GM18517 (cell line): ENCODE data around the gene THOC1.

Source experiments
- ATAC-seq: cut with Tn5 transposase; IDR thresholded peaks from one replicate; pipeline ENCODE4 v1.9.1; 2021; ENCODE audit warnings: mild to moderate bottlenecking, moderate library complexity; ENCODE audit not compliant: unreplicated experiment

THOC1 gene

DNA sequence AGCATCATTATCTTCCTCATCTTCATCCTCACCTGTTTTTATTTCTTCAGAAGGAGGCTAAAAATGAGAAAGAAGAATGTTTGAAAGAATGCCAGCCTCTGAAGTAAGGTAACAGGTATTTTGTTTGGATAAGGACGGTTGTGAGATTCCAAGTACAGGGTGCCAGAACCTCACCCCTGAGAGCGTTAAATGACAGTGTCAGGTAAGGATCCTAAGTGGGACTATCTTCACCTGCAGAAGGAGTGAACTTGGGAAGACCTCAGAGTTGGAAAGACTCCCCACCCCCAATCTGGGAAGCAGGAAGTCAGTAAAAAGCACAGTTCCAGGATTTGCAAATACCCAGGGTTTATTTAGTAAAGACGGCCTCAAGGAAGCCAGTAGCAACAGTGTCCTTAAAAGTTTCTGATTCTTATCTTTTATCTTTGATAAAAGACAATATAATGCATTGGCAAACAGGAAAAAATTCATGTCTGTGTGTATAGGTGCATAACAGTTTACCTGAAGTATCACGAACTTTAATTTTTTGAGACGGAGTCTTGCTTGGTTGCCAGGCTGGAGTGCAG lies 52.3 kb downstream of the THOC1 start:
- no peak for ATAC-seq

GRCh38 chr18:213966-214365 lies 53.9 kb downstream of the THOC1 start:
- ATAC-seq, result no peak

- no peak for ATAC-seq
These were observed 54.3 kb downstream of the THOC1 start for GRCh38 chr18:213505-213904.

DNA sequence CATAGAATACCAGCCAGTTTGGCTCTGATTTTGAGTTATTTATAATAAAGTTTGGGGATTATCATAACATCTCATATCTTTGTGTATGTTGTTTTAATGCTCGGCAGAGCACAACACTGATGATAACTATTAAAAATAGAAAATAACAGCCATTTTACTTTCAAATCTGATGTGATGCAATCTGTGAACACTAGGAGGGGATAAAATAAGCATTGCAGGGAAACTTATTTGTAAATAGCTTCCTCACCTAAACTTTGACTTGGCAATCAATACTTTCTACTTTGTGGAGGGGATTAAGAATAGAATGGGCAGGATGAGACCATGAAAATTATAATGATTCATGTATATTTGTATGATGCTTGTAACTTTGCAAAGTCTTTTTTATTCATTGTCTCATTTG lies 55.1 kb downstream of the THOC1 start:
- no peak for ATAC-seq

DNA sequence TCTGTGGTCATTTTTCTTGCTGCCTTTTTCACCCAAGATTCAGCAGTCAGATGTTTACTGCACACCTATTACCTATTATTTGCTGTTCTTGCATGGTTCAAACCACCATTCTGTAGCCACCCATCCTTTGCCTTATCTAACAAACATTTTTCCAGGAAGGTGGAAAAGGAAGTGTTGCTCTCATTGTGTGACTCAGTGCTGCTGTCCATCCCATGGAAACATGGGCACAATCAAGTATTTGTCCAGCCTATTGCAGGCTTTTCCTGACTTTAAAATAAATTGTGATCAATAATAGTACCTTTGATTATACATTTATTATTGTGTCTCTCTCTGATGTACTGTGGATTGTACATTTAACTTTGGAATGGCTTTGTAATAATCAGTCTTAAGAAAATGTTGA lies 56.3 kb downstream of the THOC1 start:
- no peak for ATAC-seq

DNA sequence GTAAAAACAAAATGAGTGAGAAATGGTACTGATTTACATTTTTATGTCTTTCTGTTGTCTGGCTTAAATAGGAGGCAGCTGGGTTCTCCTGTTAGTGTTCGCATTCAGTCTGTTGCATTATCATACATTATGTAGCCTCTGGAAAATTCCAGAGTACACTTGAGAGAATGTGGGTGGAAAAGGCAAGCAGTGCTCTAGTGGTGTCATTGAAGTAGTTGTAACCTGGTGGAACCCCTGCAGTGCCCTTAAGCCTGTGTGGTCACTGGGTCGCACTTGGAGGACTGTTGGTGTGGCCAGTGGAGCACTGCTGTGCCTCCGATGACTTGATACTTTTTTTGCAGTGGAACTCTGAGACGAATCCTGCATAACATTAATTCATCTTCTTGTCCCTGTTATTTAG lies 57.1 kb downstream of the THOC1 start:
- no peak for ATAC-seq

GRCh38 chr18:210075-210474 lies 57.8 kb downstream of the THOC1 start:
- no peak for ATAC-seq

- ATAC-seq, result no peak
These were observed 68.1 kb downstream of the THOC1 start for GRCh38 chr18:199768-200167.

GRCh38 chr18:199214-199613 lies 68.6 kb downstream of the THOC1 start:
- ATAC-seq, result no peak

DNA sequence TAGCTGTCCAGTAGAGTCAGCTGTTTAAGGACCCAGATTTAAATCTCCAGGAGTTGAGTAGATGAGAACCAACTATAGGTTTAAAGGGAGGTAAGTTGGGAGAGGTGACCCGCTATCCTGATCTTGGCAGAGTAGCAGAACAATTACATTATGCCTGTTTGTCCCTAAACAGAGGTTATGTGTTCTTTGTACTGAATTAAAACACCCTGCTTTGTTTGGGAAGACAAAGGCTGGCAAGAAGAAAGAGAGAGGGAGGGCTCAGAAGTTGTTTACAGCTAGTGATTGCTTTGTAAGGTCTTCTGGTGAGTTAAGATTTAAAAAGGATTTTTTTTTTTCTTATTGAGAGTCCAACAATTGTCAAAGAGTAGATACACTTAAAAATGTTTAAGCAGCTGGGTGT lies 72.2 kb downstream of the THOC1 start:
- no peak for ATAC-seq

- ATAC-seq, result no peak
These were observed 75.0 kb downstream of the THOC1 start for GRCh38 chr18:192801-193200.

- no peak for ATAC-seq
These were observed 76.1 kb downstream of the THOC1 start for GRCh38 chr18:191725-192124.

DNA sequence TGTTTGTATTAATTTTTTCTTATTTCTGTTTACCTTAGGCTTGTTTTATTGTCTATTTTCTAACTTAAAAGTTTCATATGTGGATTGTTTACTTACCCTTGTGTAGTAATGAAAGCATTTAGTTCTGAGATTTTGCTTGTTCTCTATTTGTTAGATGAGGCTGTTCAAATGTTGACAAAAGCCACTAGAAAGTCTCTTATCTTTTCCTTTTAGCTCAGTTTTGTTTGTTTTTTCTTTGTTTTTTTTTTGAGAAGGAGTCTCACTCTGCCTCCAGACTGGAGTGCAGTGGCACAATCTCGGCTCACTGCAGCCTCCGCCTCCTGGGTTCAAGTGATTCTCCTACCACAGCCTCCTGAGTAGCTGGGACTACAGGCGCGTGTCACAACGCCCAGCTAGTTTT lies 78.6 kb downstream of the THOC1 start:
- no peak for ATAC-seq

DNA sequence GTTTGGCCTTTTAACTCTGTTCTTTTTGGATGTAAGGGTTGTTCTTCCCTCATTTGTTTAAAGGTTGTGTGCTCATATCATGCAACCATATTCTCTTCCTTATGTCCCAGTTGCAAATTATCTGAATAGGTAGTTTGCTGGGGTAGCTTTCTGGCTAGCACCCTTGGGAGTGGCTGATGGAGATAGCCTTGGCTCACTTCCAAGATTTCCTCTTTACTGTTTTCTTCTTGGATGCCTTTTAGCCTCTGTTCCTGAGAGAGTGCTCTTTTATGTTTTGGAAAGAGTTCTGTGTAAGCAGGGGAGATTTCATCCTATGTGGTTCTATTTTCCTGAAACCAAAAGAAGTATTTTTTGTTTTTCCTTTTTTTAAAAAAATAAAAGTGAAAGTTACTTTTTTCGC lies 84.1 kb downstream of the THOC1 start:
- ATAC-seq, result no peak

GRCh38 chr18:181711-182110 lies 86.1 kb downstream of the THOC1 start:
- no peak for ATAC-seq

GRCh38 chr18:179499-179898 lies 88.3 kb downstream of the THOC1 start:
- ATAC-seq, result no peak

GRCh38 chr18:172361-172760 lies 95.5 kb downstream of the THOC1 start:
- no peak for ATAC-seq
